Erythroblast (primary cell): ENCODE data around the gene DNAJC16.
A peak's percentile ranks its signal among the peaks of the same experiment; 100 is the strongest.

ENCODE experiments used
- GATA1 ChIP-seq: IDR thresholded peaks from 2 replicates; pipeline ENCODE4 v1.6.1; 2011; ENCODE audit warnings: low read depth, mild to moderate bottlenecking, control low read depth, low read length, moderate library complexity
- POLR2A ChIP-seq: IDR thresholded peaks from 2 replicates; pipeline ENCODE4 v1.6.1; 2011; ENCODE audit warnings: mild to moderate bottlenecking, low read length

DNA sequence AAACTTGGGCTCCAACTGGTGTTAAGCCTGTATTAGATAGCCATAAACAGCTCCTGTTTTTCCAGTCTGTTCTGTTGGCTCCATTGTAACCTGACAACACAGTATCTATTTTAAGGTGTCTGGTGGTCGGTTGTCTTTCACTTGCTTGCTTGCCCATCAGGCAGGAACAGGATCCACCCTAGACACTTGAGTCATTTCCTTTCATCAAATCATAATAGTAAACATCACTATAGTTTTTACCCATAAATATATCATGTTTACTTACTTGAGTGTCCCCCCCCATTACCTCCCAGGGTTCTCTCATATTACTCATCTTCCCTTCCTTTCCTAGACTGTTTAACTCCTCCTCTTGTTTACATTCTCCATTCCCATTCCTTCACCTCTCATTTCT is 93.5 kb downstream of the DNAJC16 start:
- peak; percentile 37 for TF ChIP-seq POLR2A
- no peak for TF ChIP-seq GATA1
